Stimulated activated CD8-positive, alpha-beta memory T cell treated with anti-CD3 and anti-CD28 coated beads, Interleukin-7, amount 100 ng/mL, for 1 hour (primary cell): ENCODE results near the gene CPXCR1.
"Not testable (repeated sequence)": the region's sequence is repeated elsewhere in the genome, so short reads cannot be mapped to it uniquely, and the experiment has no call there.

Experiments used
- DNase-seq, 2 donors: peaks; one replicate each; pipeline ENCODE4 v3.0.0-alpha.2; 2020; ENCODE audit warnings: low read depth in 2 of 2

Gene CPXCR1

GRCh38 chrX:88746925-88747324 lies at the start of gene CPXCR1:
TSS of gene CPXCR1 (plus strand) at chrX:88747225. CDS start at chrX:88753415, 6,190 bp downstream.
- DNase-seq: no peak

GRCh38 chrX:88735835-88736234 lies 11.2 kb upstream of the CPXCR1 start:
- no peak for DNase-seq

DNA sequence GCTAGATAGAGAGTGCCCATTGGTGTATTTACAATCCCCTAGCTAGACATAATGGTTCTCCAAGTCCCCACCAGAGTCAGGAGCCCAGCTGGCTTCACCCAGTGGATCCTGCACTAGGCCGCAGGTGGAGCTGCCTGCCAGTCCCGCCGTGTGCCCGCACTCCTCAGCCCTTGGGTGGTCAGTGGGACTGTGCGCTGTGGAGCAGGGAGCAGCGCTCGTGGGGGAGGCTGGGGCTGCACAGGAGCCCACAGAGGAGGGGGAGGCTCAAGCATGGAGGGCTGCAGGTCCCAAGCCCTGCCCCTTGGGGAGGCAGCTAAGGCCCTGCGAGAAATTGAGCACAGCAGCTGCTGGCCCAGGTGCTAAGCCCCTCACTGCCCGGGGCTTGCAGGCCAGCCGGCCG lies 810 bp upstream of the CPXCR1 start:
- DNase-seq: not testable (repeated sequence)

DNA sequence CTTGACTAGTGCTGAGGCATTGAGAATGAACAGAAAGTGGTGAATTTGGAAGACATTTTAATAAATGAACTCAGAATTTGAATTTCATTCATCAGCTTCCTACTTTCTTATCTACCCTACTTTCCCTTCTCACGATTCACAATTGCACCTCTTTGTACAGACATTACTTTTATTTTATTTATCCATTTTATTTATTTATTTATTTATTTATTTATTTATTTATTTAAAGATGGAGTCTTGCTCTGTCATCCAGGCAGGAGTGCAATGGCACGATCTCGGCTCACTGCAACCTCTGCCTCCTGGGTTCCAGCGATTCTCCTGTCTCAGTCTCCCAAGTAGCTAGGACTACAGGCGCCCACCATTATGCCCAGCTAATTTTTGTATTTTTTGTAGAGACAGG lies 5.3 kb downstream of the CPXCR1 start:
- DNase-seq: not testable (repeated sequence)

GRCh38 chrX:88789825-88790224 lies 42.8 kb downstream of the CPXCR1 start:
- DNase-seq: no peak
